Neural cell (in vitro differentiated cells): ENCODE results near the gene TIMMDC1.

Experiments used
- EP300 ChIP-seq: fragments of 450-650 bp; conservative IDR thresholded peaks from 2 replicates; pipeline ENCODE4 v1.6.1; 2014; ENCODE audit warnings: antibody characterized with exemption, mild to moderate bottlenecking, moderate library complexity; ENCODE audit not compliant: poor library complexity, severe bottlenecking
- EZH2 ChIP-seq: fragments of 200-600, 300-800 bp; shearing (Covaris generic), sonication (generic); IDR thresholded peaks from 2 replicates; pipeline ENCODE4 v1.6.1; 2014; ENCODE audit warnings: antibody characterized with exemption, low read length, borderline replicate concordance, mild to moderate bottlenecking; ENCODE audit not compliant: insufficient read depth, poor library complexity, severe bottlenecking
- MXI1 ChIP-seq: fragments of 450-650 bp; conservative IDR thresholded peaks from 2 replicates; pipeline ENCODE4 v1.6.1; 2014; ENCODE audit warnings: antibody characterized with exemption, mild to moderate bottlenecking; ENCODE audit not compliant: poor library complexity, severe bottlenecking
- TAF1 ChIP-seq: IDR thresholded peaks from 2 replicates; pipeline ENCODE4 v1.6.1; 2012; ENCODE audit warnings: low read depth
- TF ChIP-seq, protein P1 (sequence below): IDR thresholded peaks from 2 replicates; pipeline ENCODE4 v1.6.1; 2012; ENCODE audit warnings: borderline replicate concordance
- TF ChIP-seq, protein P2 (sequence below): fragments of 450-650 bp; IDR thresholded peaks from 2 replicates; pipeline ENCODE4 v1.5.1; 2014; ENCODE audit warnings: antibody characterized with exemption, mild to moderate bottlenecking, moderate library complexity; ENCODE audit not compliant: poor library complexity, severe bottlenecking

DNA sequence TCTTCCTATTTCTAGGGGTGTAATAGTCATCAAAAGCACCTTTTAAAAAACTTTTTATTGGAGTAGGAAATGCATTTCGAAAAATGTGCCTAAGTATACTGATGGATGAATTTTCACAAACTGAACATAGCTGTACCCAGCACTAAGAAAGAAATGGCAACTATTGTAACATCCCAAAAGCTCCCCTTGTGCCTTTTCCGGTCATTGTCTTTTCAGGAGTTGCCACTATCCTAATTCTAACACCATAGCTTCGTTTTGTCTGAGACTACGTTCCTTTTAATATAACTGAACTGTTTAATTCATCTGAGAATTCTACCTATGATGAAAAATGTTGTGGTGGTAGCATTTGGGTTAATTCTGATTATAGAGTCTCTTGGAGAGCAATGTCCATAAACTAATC, 1.9 kb downstream of the TIMMDC1 start:
- TF ChIP-seq MXI1 (no peak), EZH2 (no peak), TAF1 (no peak), EP300 (no peak)
- TF ChIP-seq, protein P1, sequence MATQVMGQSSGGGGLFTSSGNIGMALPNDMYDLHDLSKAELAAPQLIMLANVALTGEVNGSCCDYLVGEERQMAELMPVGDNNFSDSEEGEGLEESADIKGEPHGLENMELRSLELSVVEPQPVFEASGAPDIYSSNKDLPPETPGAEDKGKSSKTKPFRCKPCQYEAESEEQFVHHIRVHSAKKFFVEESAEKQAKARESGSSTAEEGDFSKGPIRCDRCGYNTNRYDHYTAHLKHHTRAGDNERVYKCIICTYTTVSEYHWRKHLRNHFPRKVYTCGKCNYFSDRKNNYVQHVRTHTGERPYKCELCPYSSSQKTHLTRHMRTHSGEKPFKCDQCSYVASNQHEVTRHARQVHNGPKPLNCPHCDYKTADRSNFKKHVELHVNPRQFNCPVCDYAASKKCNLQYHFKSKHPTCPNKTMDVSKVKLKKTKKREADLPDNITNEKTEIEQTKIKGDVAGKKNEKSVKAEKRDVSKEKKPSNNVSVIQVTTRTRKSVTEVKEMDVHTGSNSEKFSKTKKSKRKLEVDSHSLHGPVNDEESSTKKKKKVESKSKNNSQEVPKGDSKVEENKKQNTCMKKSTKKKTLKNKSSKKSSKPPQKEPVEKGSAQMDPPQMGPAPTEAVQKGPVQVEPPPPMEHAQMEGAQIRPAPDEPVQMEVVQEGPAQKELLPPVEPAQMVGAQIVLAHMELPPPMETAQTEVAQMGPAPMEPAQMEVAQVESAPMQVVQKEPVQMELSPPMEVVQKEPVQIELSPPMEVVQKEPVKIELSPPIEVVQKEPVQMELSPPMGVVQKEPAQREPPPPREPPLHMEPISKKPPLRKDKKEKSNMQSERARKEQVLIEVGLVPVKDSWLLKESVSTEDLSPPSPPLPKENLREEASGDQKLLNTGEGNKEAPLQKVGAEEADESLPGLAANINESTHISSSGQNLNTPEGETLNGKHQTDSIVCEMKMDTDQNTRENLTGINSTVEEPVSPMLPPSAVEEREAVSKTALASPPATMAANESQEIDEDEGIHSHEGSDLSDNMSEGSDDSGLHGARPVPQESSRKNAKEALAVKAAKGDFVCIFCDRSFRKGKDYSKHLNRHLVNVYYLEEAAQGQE = no peak
- TF ChIP-seq, protein P2, sequence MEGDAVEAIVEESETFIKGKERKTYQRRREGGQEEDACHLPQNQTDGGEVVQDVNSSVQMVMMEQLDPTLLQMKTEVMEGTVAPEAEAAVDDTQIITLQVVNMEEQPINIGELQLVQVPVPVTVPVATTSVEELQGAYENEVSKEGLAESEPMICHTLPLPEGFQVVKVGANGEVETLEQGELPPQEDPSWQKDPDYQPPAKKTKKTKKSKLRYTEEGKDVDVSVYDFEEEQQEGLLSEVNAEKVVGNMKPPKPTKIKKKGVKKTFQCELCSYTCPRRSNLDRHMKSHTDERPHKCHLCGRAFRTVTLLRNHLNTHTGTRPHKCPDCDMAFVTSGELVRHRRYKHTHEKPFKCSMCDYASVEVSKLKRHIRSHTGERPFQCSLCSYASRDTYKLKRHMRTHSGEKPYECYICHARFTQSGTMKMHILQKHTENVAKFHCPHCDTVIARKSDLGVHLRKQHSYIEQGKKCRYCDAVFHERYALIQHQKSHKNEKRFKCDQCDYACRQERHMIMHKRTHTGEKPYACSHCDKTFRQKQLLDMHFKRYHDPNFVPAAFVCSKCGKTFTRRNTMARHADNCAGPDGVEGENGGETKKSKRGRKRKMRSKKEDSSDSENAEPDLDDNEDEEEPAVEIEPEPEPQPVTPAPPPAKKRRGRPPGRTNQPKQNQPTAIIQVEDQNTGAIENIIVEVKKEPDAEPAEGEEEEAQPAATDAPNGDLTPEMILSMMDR = no peak
